PC-9 (cell line): ENCODE data around the gene GPR152. TPM values are rescaled to one million over a fixed set of nuclear protein-coding genes. Genes with fewer than 3 reads are reported as not detected.

Source experiments
- BruUV-seq: library from RNA; stranded (reverse); fragments of 400-500 nt; replicated peaks from 2 replicates; lab custom pipeline; 2021; lab: Mats Ljungman, UMichigan
- CTCF ChIA-PET: fragments of 300-600 bp; sonication (Branson Sonifier 250); formaldehyde crosslinking; loops from one replicate; lab custom pipeline; 2022; ENCODE audit warnings: antibody characterized with exemption; lab: Charles Lee
- POLR2A ChIA-PET: fragments of 300-600 bp; sonication (Branson Sonifier 250); formaldehyde crosslinking; loops from one replicate; lab custom pipeline; 2022; ENCODE audit warnings: antibody characterized with exemption; ENCODE audit not compliant: unreplicated experiment; lab: Charles Lee
- DNase-seq, 2 experiments: peaks; one replicate each; pipeline versions ENCODE4 v3.0.0 to v3.0.0-alpha.2; 2015 to 2022; ENCODE audit warnings: mixed read lengths in 1 of 2
- H2AFZ ChIP-seq: fragments of 200-600 bp; sonication (generic); 2 replicates; pipeline ENCODE4 v1.8.1; 2017; ENCODE audit warnings: antibody characterized with exemption
- H3F3A ChIP-seq: fragments of 200-600 bp; sonication (generic); 2 replicates; pipeline ENCODE4 v1.8.1; 2017; ENCODE audit warnings: antibody characterized with exemption, mild to moderate bottlenecking, low read depth; ENCODE audit not compliant: insufficient read depth
- H3K27ac ChIP-seq: fragments of 200-600 bp; sonication (generic); 2 replicates; pipeline ENCODE4 v1.6.1; 2016; ENCODE audit warnings: mixed run types
- H3K27me3 ChIP-seq: fragments of 200-600 bp; sonication (generic); 2 replicates; pipeline ENCODE4 v1.6.1; 2016; ENCODE audit warnings: low read depth, mixed run types; ENCODE audit not compliant: insufficient read depth
- H3K36me3 ChIP-seq: fragments of 200-600 bp; sonication (generic); 2 replicates; pipeline ENCODE4 v1.6.1; 2016; ENCODE audit warnings: low read depth, mixed run types
- H3K4me1 ChIP-seq: fragments of 200-600 bp; sonication (generic); replicated peaks from 2 replicates; pipeline ENCODE4 v1.6.1; 2016; ENCODE audit warnings: mixed run types; ENCODE audit not compliant: insufficient read depth
- H3K4me2 ChIP-seq: fragments of 200-600 bp; sonication (generic); 2 replicates; pipeline ENCODE4 v1.6.1; 2017; ENCODE audit warnings: mixed run types
- H3K4me3 ChIP-seq: fragments of 200-600 bp; sonication (generic); 2 replicates; pipeline ENCODE4 v1.6.1; 2016; ENCODE audit warnings: mixed run types
- H3K79me2 ChIP-seq: fragments of 200-600 bp; sonication (generic); 2 replicates; pipeline ENCODE4 v1.6.1; 2017; ENCODE audit warnings: low read depth, mixed run types
- H3K9me2 ChIP-seq: fragments of 200-600 bp; sonication (generic); 2 replicates; pipeline ENCODE4 v1.8.1; 2017; ENCODE audit warnings: mild to moderate bottlenecking; ENCODE audit not compliant: insufficient read depth
- H3K9me3 ChIP-seq: fragments of 200-600 bp; sonication (generic); 2 replicates; pipeline ENCODE4 v1.8.1; 2016; ENCODE audit warnings: low read depth; ENCODE audit not compliant: insufficient read depth
- H4K20me1 ChIP-seq: fragments of 200-600 bp; sonication (generic); 2 replicates; pipeline ENCODE4 v1.8.1; 2017; ENCODE audit not compliant: insufficient read depth
- CTCF ChIP-seq: fragments of 200-600 bp; sonication (generic); conservative IDR thresholded peaks from 2 replicates; pipeline ENCODE4 v1.6.1; 2017; ENCODE audit warnings: mixed run types, antibody characterized with exemption, mild to moderate bottlenecking, moderate library complexity
- EZH2 ChIP-seq: fragments of 200-600 bp; sonication (generic); IDR thresholded peaks from 2 replicates; pipeline ENCODE4 v1.8.0; 2017; ENCODE audit warnings: antibody characterized with exemption, low read depth
- intact Hi-C: fragments of 100-400 bp; cut with micrococcal nuclease; formaldehyde crosslinking; loops from one replicate; pipeline ENCODE4 v1.10.0; 2022; ENCODE audit not compliant: unreplicated experiment
- total RNA-seq: library from RNA; stranded (reverse); gene quantifications from 2 replicates; pipeline ENCODE4 v1.2.3, GENCODE V29; 2021

Gene GPR152
- total RNA-seq, 1 experiment from 2014 or later: not detected

- H3K36me3 ChIP-seq: no peaks in the 10 kb centered on the region; the same call in none of the 2 replicates
- no peaks in the 10 kb centered on the region for H3K27me3 ChIP-seq
- no peaks in the 10 kb centered on the region for H3K9me3 ChIP-seq
- H3K27ac ChIP-seq: no peak overlapping the region
- POLR2A ChIA-PET: interaction anchor here (0.5 to 0.7 kb wide), 2 partner anchors 62 to 142 kb away, joined by 3 to 4 read pairs; no protein-coding TSS in a partner anchor
- BruUV-seq: no TSS peak
- H4K20me1 ChIP-seq: peaks cover 6% of the 10 kb centered on the region; the same call in 1 of the 2 replicates
- H3K79me2 ChIP-seq: no peaks in the 10 kb centered on the region
- CTCF ChIA-PET: interaction anchor here (0.6 kb wide), 1 partner anchor 382 kb away, joined by 3 read pairs; no protein-coding TSS in a partner anchor
- no peak for DNase-seq
- H3K4me2 ChIP-seq: no peak overlapping the region
- H3K9me2 ChIP-seq: no peaks in the 10 kb centered on the region
- intact Hi-C loops: no loop called here
- TF ChIP-seq EZH2 (no peak), CTCF (no peak)
- no peak overlapping the region for H2AFZ ChIP-seq
- peaks cover 25% of the 10 kb centered on the region for H3F3A ChIP-seq
- H3K4me1 ChIP-seq: 0 out of 2 replicates have a peak, but pooled peaks cover 8% of the 10 kb centered on the region
- no peak overlapping the region for H3K4me3 ChIP-seq
These were observed 16.0 kb downstream of the GPR152 start for GRCh38 chr11:67436459-67437081.

GRCh38 chr11:67435727-67436458 lies 16.6 kb downstream of the GPR152 start:
- H3K9me2 ChIP-seq: no peaks in the 10 kb centered on the region
- H3K4me1 ChIP-seq: 0 out of 2 replicates have a peak, but pooled peaks cover 8% of the 10 kb centered on the region
- no peaks in the 10 kb centered on the region; the same call in none of the 2 replicates for H3K36me3 ChIP-seq
- no peak overlapping the region for H3K4me2 ChIP-seq
- no peak for TF ChIP-seq EZH2
- TF ChIP-seq CTCF: no peak
- intact Hi-C loops: no loop called here
- no peak overlapping the region for H3K27ac ChIP-seq
- H3F3A ChIP-seq: peaks cover 32% of the 10 kb centered on the region
- no peaks in the 10 kb centered on the region for H3K27me3 ChIP-seq
- no peak for DNase-seq
- no peak overlapping the region for H2AFZ ChIP-seq
- no peaks in the 10 kb centered on the region for H3K79me2 ChIP-seq
- no peaks in the 10 kb centered on the region for H3K9me3 ChIP-seq
- POLR2A ChIA-PET: interaction anchor here (0.5 kb wide), 1 partner anchor 62 kb away, joined by 3 read pairs; no protein-coding TSS in a partner anchor
- CTCF ChIA-PET: no interaction called here
- no peak overlapping the region for H3K4me3 ChIP-seq
- peaks cover 6% of the 10 kb centered on the region; the same call in 1 of the 2 replicates for H4K20me1 ChIP-seq
- BruUV-seq: no TSS peak

- H3K9me3 ChIP-seq: no peaks in the 10 kb centered on the region
- H3K4me3 ChIP-seq: no peak overlapping the region
- ChIA-PET POLR2A (no interaction called here), CTCF (no interaction called here)
- H4K20me1 ChIP-seq: peaks cover 6% of the 10 kb centered on the region; the same call in 1 of the 2 replicates
- no peaks in the 10 kb centered on the region for H3K27me3 ChIP-seq
- DNase-seq: peak in 1 of 2 experiments; percentile 47
- peaks cover 3% of the 10 kb centered on the region for H3K79me2 ChIP-seq
- H2AFZ ChIP-seq: no peak overlapping the region
- peaks cover 33% of the 10 kb centered on the region for H3F3A ChIP-seq
- no peaks in the 10 kb centered on the region for H3K9me2 ChIP-seq
- H3K4me1 ChIP-seq: 0 out of 2 replicates have a peak, but pooled peaks cover 8% of the 10 kb centered on the region
- no peak overlapping the region for H3K27ac ChIP-seq
- no peaks in the 10 kb centered on the region; the same call in 1 of the 2 replicates for H3K36me3 ChIP-seq
- intact Hi-C loops: no loop called here
- BruUV-seq: no TSS peak
- no peak for TF ChIP-seq EZH2
- no peak for TF ChIP-seq CTCF
- H3K4me2 ChIP-seq: no peak overlapping the region
These were observed 17.4 kb downstream of the GPR152 start for GRCh38 chr11:67435031-67435726.
